Activated T-helper 1 cell treated with Interleukin-2 at 50 U/mL for 16 hours (primary cell): ENCODE measurements around the gene SPC24.
A peak's percentile ranks its signal among the peaks of the same experiment; 100 is the strongest.

Experiments
- DNase-seq: peaks from one replicate; pipeline ENCODE4 v3.0.0-alpha.2; 2020; ENCODE audit warnings: low read depth

The SPC24 gene

GRCh38 chr19:11155373-11156120 is at the start of gene SPC24:
SPC24 (minus strand) TSS chr19:11155782; CDS start chr19:11155776, 6 bp downstream.
- peak; percentile 83 for DNase-seq

- DNase-seq: no peak
These were observed 49.4 kb upstream of the SPC24 start for GRCh38 chr19:11204943-11205349.

DNA sequence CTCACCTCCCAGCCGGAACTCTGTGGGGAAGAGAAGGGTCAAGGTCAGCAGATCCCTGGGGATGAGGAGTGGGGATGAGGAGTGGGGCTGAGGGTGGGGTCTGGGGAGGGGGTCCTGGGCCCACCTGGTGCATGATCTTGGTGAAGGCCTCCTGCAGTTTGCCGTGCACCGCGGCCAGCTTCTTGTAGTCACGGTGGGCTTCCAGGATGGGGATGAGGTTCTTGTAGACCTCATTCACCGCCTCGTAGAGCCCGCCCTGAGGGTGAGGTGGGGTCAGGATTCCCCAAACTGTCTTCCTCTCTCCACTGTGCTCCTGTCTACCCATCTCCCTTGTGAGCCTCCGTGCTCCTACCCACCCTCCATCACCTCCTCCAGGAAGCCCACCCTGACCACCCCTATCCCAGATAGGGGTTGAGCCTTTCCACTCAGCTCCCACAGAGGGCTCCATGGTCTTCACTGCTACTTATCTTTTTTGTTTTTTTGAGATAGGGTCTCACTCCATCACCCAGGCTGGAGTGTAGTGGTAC is 48.6 kb upstream of the SPC24 start:
- no peak for DNase-seq

DNA sequence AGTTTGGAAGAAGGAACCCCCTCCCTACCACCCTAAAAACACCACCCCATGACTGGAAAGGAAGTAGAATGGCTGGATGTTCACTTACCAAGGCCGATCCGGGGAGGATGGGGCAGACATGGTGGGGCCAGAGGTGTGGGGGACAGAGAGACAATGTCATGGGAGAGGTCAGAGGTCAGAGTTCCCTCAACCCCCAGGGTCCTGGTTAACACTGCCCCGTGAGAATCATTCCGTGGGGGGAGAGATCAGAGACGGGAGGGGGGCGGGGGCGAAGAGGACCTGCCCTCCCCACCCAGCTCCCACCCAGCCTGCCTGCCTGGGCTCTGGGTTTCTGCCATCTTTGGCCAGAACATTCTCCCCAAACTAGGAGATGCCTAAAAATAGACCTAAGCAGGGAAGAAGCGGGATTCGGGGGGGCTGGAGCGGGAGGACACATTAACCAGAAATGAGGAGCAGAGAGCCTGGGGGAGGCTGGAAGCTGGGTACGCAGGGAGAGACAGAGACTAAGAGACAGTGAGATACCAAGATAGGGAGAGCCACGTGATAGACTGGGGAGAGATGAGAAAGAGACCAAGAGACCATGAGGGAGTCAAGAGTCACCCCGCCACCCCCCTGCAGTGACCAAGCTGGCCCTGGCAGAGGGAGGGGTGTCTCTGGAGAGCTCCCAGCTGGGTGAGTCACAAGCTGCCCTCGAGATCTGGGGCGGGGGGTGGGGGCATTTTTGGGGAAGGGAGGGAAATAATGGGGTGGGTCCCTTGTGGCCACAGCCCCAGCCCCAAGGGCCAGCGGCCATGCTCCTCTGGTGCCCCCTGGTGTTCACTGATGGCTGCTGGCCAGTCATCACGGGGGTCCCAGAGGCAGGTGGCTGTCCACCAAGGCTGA is 47.9 kb upstream of the SPC24 start:
- DNase-seq: no peak

DNA sequence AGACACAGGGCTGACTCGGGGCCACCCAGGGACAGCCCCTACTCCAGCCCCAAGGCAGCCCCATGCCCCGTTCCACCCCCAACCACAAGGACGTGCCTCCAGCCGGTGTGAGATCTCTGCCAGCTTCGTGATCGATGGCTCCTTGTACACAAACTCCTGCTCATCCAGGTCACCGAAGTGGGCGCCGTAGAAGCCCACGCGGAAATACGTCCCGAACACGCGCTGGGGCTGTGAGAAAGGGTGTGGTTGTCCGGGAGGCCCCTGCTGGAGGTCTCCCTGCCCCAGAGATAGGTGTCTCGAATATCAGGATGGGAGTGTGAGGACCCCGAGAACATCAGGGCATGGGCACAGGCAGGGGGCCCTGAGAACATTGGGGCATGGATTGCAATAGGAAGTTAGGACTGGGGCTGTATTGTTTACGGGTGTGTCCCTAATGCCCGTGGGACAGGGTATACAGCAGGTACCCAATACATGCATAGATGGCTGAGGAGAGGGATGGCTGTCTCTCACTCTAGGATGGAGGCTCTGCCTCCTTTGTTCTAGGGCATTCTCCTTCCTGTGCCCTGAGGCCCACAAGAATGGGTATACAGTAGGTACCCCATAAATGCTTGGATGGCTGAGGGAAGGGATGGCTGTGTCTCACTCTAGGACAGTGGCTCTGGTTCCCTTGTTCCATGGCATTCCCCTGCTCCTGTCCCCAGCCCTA is 47.1 kb upstream of the SPC24 start:
- no peak for DNase-seq

- no peak for DNase-seq
These were observed 46.2 kb upstream of the SPC24 start for GRCh38 chr19:11201791-11202190.

- no peak for DNase-seq
These were observed 45.3 kb upstream of the SPC24 start for GRCh38 chr19:11200931-11201330.

DNA sequence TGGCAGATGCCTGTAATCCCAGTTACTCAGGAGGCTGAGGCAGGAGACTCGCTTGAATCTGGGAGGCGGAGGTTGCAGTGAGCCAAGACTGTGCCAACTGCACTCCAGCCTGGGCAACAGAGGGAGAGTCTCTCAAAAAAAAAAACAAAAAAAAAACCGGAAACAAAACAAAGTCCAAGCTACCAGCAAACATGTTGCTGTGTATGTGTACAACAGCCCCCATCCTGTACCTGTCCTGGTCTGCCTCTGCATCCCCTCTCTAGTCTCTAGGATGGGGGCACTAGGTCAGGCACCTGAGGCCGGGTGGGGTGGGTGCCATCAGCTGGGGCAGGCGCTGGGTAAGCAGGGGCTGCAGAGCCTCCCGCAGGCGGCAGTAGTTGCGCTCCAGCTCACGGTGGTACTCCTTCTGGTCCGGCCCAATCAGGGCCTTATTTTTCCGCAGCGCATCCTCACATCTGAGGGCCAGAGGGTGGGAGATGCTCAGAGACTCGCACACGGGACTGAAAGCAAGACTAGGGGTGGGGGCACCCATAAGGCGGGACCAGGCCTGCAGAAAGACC is 44.5 kb upstream of the SPC24 start:
- no peak for DNase-seq

- no peak for DNase-seq
These were observed 43.9 kb upstream of the SPC24 start for GRCh38 chr19:11199517-11199916.

DNA sequence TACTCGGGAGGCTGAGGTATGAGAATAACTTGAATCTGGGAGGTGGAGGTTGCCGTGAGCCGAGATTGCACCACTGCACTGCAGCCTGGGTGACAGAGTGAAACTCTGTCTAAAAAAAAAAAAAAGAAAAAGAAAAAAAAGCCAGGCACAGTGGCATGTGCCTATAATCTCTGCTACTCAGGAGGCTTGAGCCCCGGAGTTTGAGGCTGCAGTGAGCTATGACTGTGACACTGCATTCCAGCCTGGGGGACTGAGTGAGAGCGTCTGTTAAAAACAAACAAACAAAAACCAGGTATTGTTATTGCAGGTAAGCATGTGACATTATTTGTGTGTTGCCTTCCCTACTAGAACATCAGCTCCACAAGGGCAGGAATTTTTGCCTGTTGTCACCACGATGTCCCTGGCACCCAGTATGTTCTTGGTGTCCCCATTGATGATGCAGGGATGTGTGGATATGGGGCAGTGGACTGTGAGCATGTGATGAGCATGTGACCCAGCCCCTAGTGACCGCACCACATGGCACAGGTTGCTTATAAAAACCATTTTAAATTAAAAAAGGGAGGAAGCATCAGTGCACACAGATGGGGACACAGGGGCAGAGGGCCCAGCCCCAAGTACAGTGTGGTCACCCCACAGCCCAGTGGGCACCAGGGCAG is 43.3 kb upstream of the SPC24 start:
- DNase-seq: no peak

GRCh38 chr19:11198175-11198534 is 42.6 kb upstream of the SPC24 start:
- DNase-seq: no peak

DNA sequence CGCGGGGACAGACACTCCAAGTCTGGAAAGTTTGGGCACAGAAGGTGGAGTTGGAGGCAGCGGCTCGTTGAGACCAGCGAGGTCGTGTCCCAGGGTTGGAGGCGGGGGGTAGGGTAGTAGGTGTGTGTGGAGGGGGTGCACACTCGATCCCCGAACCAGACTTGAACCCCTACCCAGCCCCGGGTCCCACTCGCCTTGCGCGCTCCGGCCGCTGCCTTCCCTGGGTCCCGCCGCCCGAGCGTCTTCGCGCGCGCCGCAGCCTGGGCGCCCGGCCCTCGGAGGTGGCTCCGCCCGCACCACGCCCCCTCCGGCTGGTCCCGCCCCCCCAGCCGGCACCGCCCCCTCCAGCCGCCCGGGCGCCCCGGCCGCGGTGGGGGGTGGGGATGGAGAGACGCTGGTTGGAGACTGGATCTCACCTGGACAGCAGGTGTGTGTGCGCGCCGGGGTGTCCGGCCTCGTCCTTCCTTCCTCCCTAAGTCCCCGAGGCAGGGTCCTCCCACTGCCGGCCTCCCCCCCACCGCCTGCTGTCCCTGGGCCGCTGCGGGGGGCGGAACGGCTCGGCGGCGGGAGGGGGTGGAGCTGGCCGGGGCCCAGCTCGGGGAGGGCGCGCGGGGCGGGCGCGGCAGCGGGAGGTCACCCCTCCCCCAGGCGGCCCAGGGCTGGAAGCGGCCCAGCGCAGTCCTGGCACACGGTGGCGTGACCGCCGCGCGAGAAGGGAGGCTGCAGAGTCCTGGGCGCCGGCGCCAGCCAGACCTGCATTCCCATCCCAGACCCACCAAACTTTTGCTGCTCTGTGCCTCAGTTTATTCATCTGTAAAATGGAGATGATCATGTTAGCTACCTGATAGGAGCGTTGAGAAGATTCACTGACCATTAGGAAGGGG is 42.0 kb upstream of the SPC24 start, which contains the start of gene KANK2:
Gene KANK2 (minus strand): TSS at position 255 of the 884 bp plus-strand sequence. CDS start 3,034 bp downstream, outside the sequence.
- DNase-seq: peak; percentile 55

- no peak for DNase-seq
These were observed 41.1 kb upstream of the SPC24 start for GRCh38 chr19:11196406-11197287.

DNA sequence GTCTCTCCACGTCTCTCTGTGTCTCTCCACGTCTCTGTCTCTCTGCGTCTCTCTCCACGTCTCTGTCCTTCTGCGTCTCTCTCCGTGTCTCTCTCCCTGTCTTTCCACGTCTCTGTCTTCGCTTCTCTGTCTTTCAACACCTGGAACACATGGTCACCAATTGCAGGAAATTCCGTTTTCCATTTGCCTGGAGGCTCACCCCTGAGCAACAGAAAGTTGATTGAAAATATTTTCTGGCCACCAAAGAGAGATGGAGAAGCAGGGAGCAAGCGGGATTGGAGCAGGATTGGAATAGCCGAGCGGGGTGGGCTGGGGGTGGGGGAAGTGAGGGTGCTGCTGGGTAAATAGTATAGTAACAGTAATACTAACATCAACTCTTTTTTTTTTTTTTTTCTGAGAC is 40.1 kb upstream of the SPC24 start:
- no peak for DNase-seq

DNA sequence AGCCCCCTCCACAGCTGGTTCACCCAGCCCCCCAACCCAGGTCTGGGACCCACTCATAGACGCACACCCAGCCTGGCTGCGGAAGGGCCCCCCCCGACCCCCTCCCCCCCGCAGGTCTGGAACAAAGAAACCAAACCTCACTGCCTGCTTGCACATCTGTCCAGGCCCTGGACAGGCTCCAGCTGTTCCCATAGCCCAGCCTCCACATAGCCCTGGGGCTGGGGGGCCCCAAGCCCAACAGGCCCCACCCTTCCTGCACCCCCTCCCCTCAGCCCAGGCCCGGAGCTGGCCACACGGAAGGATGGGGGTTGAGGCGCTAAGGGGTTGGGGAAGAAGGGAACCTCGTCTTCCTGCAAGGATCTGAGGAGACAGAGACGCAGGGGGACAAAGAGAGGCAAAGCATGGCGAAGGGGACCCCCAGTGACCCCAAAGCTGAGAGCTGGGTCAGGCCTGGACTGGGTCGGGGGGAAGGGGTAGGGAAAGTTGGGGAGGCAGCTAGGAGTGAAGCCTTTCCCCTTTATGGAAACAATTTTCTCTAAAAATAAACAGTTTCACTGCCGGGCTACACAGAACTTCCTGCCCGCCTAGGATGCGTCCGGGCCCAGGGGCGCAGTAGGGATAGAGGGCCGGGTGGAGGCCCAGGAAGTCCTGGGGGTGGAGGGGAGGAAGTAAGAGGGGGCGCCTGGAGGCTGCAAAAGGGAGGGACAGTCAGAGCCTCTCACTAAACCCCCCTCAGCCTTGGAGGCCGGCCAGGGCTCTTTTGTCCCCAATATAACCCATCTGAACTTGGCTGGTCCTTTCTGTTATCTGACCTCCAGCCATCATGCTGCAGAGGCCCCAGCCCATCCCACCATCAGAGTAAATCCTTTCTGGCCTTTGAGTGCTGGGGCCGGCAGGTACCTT is 39.3 kb upstream of the SPC24 start:
- no peak for DNase-seq

DNA sequence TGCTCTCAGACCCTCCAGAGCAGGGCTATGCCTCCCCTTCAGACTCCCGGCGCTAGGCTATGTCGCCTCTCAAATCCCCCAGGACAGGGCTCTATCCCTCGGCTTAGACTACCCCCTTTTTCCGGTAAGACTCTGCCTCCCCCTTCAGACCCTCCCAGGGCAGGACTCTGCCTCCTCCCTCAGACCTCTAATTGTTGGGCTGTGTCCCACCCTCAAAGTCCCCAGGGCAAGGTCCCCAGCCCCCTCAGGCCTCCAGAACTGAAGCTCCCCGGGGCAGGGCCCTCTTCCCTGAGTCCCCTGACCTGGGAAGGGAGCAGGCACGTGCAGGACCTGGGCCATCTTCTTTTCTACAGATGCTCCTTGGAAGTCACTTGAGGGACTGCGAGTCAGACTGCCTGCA is 38.6 kb upstream of the SPC24 start:
- DNase-seq: no peak

- no peak for DNase-seq
These were observed 37.7 kb upstream of the SPC24 start for GRCh38 chr19:11192957-11193939.
